ENCODE results near the gene C11orf21.
A peak's percentile ranks its signal among the peaks of the same experiment; 100 is the strongest.

C11orf21 gene

GRCh38 chr11:2272946-2273280, 28.8 kb downstream of the C11orf21 start:
- Histone ChIP-seq H3K4me3 (ENCODE audit: low read depth in 1 of 2, low read length in 2 of 2) (no peak overlapping the region), H3K36me3 (ENCODE audit: control insufficient read depth in 1 of 2, insufficient read depth in 2 of 2, low read length in 2 of 2) (no peaks in the 10 kb centered on the region), H3K27ac (ENCODE audit: low read length) (no peak overlapping the region), H3K4me1 (ENCODE audit: control insufficient read depth in 1 of 2, insufficient read depth in 2 of 2, low read length in 2 of 2) (peaks cover 0 to 26% of the 10 kb centered on the region in 2 donors), H3K9me3 (ENCODE audit: control insufficient read depth in 1 of 2, low read length in 2 of 2) (no peaks in the 10 kb centered on the region), H3K27me3 (ENCODE audit: low read depth, low read length) (peaks cover 3% of the 10 kb centered on the region)

DNA sequence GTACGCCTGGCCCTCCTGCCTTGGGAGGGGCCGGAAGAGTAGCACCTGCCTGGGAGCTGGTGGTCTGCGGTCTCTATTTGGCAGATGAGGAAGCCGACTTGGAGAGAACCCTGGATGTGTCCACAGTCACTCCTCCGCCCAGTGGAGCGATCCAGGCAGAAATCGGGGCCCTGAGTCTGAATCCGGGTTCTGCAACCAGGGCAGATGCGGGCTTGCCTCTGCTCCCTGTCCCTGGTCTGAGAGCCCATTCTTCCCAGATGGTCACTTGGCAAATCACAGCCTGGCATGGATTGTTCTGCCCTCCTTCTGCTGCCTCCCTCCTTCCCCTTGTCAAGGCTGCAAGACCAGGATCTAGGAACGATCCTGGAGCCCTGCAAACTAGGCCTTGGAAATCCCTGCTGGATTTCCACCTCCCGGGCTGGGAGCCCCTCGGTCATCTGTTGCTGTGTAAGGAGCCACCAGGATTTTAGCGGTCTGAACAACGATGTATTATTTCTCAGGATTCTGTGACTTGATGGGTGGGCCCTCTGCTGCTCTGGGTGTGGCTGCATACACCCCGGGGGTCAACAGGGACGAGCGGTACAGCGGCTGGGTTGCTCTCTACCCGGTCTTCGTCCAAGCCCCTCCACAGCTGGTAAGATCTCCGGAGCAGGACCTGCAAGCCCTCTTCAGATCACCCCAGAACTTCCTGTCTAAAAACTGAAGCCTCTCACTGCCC, 29.3 kb downstream of the C11orf21 start:
- Histone ChIP-seq H3K36me3 (ENCODE audit: control insufficient read depth in 1 of 2, insufficient read depth in 2 of 2, low read length in 2 of 2) (no peaks in the 10 kb centered on the region), H3K4me1 (ENCODE audit: control insufficient read depth in 1 of 2, insufficient read depth in 2 of 2, low read length in 2 of 2) (peaks cover 0 to 26% of the 10 kb centered on the region in 2 donors), H3K4me3 (ENCODE audit: low read depth in 1 of 2, low read length in 2 of 2) (no peak overlapping the region), H3K27me3 (ENCODE audit: low read depth, low read length) (peaks cover 3% of the 10 kb centered on the region), H3K27ac (ENCODE audit: low read length) (no peak overlapping the region), H3K9me3 (ENCODE audit: control insufficient read depth in 1 of 2, low read length in 2 of 2) (no peaks in the 10 kb centered on the region)

GRCh38 chr11:2271327-2272227, 30.1 kb downstream of the C11orf21 start:
- Histone ChIP-seq H3K4me3 (ENCODE audit: low read depth in 1 of 2, low read length in 2 of 2) (peak overlapping the region in 1 of 2 donors; percentile 56), H3K27me3 (ENCODE audit: low read depth, low read length) (peaks cover 3% of the 10 kb centered on the region), H3K27ac (ENCODE audit: low read length) (no peak overlapping the region), H3K36me3 (ENCODE audit: control insufficient read depth in 1 of 2, insufficient read depth in 2 of 2, low read length in 2 of 2) (no peaks in the 10 kb centered on the region), H3K9me3 (ENCODE audit: control insufficient read depth in 1 of 2, low read length in 2 of 2) (no peaks in the 10 kb centered on the region), H3K4me1 (ENCODE audit: control insufficient read depth in 1 of 2, insufficient read depth in 2 of 2, low read length in 2 of 2) (peaks cover 0 to 26% of the 10 kb centered on the region in 2 donors)

GRCh38 chr11:2271077-2271326, 30.7 kb downstream of the C11orf21 start:
- Histone ChIP-seq H3K27me3 (ENCODE audit: low read depth, low read length) (peaks cover 3% of the 10 kb centered on the region), H3K9me3 (ENCODE audit: control insufficient read depth in 1 of 2, low read length in 2 of 2) (no peaks in the 10 kb centered on the region), H3K4me1 (ENCODE audit: control insufficient read depth in 1 of 2, insufficient read depth in 2 of 2, low read length in 2 of 2) (peaks cover 0 to 26% of the 10 kb centered on the region in 2 donors), H3K4me3 (ENCODE audit: low read depth in 1 of 2, low read length in 2 of 2) (peak overlapping the region in 1 of 2 donors; percentile 56), H3K27ac (ENCODE audit: low read length) (no peak overlapping the region), H3K36me3 (ENCODE audit: control insufficient read depth in 1 of 2, insufficient read depth in 2 of 2, low read length in 2 of 2) (no peaks in the 10 kb centered on the region)

- H3K36me3 ChIP-seq (ENCODE audit: control insufficient read depth in 1 of 2, insufficient read depth in 2 of 2, low read length in 2 of 2), result no peaks in the 10 kb centered on the region
- H3K9me3 ChIP-seq (ENCODE audit: control insufficient read depth in 1 of 2, low read length in 2 of 2), result no peaks in the 10 kb centered on the region
- H3K4me3 ChIP-seq (ENCODE audit: low read depth in 1 of 2, low read length in 2 of 2), result peak within 1 kb of the TSS; percentile 33 to 56
- H3K4me1 ChIP-seq (ENCODE audit: control insufficient read depth in 1 of 2, insufficient read depth in 2 of 2, low read length in 2 of 2), result peaks cover 0 to 26% of the 10 kb centered on the region in 2 donors
- peaks cover 3% of the 10 kb centered on the region for H3K27me3 ChIP-seq (ENCODE audit: low read depth, low read length)
- H3K27ac ChIP-seq (ENCODE audit: low read length), result no peak within 1 kb of the TSS
Measured at GRCh38 chr11:2270322-2271076, 31.2 kb downstream of the C11orf21 start, which contains the start of gene ASCL2. ASCL2 (minus strand) TSS chr11:2270588; CDS start chr11:2270332, 256 bp downstream.

- H3K9me3 ChIP-seq (ENCODE audit: control insufficient read depth in 1 of 2, low read length in 2 of 2), result no peaks in the 10 kb centered on the region
- H3K4me3 ChIP-seq (ENCODE audit: low read depth in 1 of 2, low read length in 2 of 2), result peak overlapping the region; percentile 33 to 56
- no peak overlapping the region for H3K27ac ChIP-seq (ENCODE audit: low read length)
- peaks cover 3% of the 10 kb centered on the region for H3K27me3 ChIP-seq (ENCODE audit: low read depth, low read length)
- H3K36me3 ChIP-seq (ENCODE audit: control insufficient read depth in 1 of 2, insufficient read depth in 2 of 2, low read length in 2 of 2), result no peaks in the 10 kb centered on the region
- peaks cover 0 to 26% of the 10 kb centered on the region in 2 donors for H3K4me1 ChIP-seq (ENCODE audit: control insufficient read depth in 1 of 2, insufficient read depth in 2 of 2, low read length in 2 of 2)
Measured at GRCh38 chr11:2269601-2270321, 32.0 kb downstream of the C11orf21 start.

DNA sequence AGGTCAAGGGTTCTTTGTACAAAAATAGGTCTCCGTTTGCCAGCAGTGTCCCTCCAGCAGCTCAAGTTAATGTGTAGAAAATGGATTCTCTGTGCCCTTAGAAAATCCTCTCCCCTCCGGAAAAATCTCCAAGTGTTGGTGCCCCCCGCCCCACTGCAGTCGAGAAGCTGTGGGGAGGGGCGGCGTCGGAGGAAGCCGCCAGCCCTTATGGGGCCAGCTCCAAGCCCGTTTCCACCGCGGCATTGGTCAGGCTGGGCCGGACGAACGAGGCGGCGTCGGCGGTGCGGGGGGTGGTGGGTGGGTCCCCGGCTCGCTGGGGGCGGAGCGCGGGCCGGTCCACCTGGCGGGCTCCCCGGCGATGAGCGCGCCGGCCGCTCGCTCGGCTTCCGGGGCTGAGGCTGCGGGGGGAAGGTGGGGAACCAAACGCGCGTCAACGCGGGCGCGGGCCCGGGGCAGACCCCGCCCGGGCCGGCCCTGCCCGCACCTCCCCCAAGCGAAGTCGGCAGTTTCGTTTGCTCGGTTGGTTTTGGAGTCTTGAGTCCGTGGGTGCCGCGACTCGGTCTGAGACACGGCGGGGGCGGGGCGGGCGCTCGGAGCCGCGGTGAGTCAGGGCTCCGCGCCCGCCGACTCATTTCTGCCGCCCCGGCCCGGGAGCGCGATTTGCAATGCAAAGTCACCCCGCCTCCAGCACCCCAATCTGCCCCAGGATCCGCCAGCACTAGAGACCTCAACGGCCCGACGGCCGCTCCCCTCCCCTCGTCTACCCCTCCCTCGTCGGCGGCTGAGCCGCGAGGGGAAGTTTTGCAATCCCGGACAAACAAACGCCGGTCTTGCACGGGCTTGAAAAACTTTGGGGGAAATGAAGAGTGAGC, 32.8 kb downstream of the C11orf21 start:
- Histone ChIP-seq H3K27me3 (ENCODE audit: low read depth, low read length) (peaks cover 3% of the 10 kb centered on the region), H3K27ac (ENCODE audit: low read length) (peak overlapping the region; percentile 45), H3K4me1 (ENCODE audit: control insufficient read depth in 1 of 2, insufficient read depth in 2 of 2, low read length in 2 of 2) (peaks cover 0 to 26% of the 10 kb centered on the region in 2 donors), H3K4me3 (ENCODE audit: low read depth in 1 of 2, low read length in 2 of 2) (peak overlapping the region; percentile 48 to 56), H3K9me3 (ENCODE audit: control insufficient read depth in 1 of 2, low read length in 2 of 2) (no peaks in the 10 kb centered on the region), H3K36me3 (ENCODE audit: control insufficient read depth in 1 of 2, insufficient read depth in 2 of 2, low read length in 2 of 2) (no peaks in the 10 kb centered on the region)

DNA sequence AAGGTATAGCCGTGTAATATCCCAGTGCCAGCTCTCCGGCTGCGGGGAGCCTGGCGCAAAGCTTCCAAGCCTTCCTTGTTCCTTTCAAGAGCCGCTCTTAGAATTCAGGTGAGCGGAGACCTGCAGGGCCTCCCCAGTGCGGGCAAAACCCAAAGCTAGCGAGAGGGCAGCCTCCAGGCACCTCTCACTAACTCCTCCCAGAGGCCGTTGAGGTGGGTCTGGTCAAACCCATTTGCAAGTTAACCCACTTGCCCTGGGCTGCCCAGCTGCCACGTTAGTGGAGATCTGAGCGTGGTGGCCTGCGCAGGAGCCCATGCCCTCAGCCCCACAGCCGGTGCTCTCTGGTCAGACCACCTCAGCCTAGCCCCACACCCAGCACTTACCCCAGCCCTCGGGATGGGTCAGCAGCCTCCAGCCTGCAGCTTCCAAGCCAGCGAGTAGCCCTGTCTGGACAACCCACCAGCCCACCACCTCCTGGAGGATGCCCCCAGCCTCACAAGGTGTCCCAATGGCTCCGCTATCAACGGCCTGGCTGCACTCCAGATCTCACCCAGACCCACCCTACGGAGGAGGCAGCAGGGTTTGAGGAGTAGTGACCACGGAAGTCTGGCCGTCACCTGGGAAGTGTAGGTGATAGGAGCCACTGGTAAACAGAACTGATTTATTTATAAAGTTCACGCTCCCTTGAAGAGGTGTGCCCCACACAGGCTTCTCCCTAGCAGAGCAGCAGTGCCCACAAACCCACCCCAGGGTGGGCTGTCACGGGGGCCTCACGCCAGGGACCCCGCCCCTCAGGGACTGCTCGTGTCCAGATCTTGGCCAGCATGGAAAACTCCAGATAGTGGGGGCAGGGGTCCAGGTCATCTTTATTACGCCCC, 33.6 kb downstream of the C11orf21 start:
- H3K36me3 ChIP-seq (ENCODE audit: control insufficient read depth in 1 of 2, insufficient read depth in 2 of 2, low read length in 2 of 2), result no peaks in the 10 kb centered on the region
- H3K4me3 ChIP-seq (ENCODE audit: low read depth in 1 of 2, low read length in 2 of 2), result peak overlapping the region in 1 of 2 donors; percentile 48
- H3K27me3 ChIP-seq (ENCODE audit: low read depth, low read length), result peaks cover 3% of the 10 kb centered on the region
- no peaks in the 10 kb centered on the region for H3K9me3 ChIP-seq (ENCODE audit: control insufficient read depth in 1 of 2, low read length in 2 of 2)
- H3K27ac ChIP-seq (ENCODE audit: low read length), result peak overlapping the region; percentile 45
- H3K4me1 ChIP-seq (ENCODE audit: control insufficient read depth in 1 of 2, insufficient read depth in 2 of 2, low read length in 2 of 2), result peaks cover 0 to 26% of the 10 kb centered on the region in 2 donors

DNA sequence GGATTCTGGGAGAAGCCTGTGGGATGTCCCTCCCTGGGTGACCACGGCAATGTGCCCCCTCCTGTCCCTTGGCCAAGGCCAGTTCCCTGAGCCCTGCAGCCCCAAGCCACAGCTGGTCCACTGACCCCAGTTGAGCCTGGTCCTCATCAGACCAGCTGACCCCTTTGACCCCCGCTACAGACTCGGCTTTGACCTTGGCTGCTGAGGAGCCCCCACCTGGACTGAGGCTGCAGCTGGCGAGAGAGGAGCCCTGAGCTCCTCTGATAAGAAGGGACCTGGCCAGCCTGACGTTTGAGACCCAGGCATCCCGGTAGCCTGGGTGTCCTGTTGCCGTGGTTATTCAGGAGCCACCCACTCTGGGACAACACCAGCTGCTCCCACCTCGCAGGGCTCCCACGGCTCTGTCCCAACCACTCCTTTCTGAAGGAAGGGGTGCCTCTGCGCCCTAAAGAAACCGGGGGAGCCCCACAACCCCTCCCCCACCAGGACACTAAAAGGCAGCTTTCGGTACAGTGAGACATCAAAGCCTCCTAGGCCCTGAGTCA, 34.3 kb downstream of the C11orf21 start:
- Histone ChIP-seq H3K4me1 (ENCODE audit: control insufficient read depth in 1 of 2, insufficient read depth in 2 of 2, low read length in 2 of 2) (peaks cover 0 to 26% of the 10 kb centered on the region in 2 donors), H3K9me3 (ENCODE audit: control insufficient read depth in 1 of 2, low read length in 2 of 2) (no peaks in the 10 kb centered on the region), H3K27me3 (ENCODE audit: low read depth, low read length) (peaks cover 3% of the 10 kb centered on the region), H3K4me3 (ENCODE audit: low read depth in 1 of 2, low read length in 2 of 2) (no peak overlapping the region), H3K27ac (ENCODE audit: low read length) (no peak overlapping the region), H3K36me3 (ENCODE audit: control insufficient read depth in 1 of 2, insufficient read depth in 2 of 2, low read length in 2 of 2) (no peaks in the 10 kb centered on the region)

Data from muscle layer of duodenum (tissue), 2 donors.